HG03097 (cell line): Measurements from ENCODE around the gene HEATR3.

Experiments
- ATAC-seq: cut with Tn5 transposase; IDR thresholded peaks from one replicate; pipeline ENCODE4 v1.9.1; 2021; ENCODE audit not compliant: unreplicated experiment, low FRiP score

The HEATR3 gene

DNA sequence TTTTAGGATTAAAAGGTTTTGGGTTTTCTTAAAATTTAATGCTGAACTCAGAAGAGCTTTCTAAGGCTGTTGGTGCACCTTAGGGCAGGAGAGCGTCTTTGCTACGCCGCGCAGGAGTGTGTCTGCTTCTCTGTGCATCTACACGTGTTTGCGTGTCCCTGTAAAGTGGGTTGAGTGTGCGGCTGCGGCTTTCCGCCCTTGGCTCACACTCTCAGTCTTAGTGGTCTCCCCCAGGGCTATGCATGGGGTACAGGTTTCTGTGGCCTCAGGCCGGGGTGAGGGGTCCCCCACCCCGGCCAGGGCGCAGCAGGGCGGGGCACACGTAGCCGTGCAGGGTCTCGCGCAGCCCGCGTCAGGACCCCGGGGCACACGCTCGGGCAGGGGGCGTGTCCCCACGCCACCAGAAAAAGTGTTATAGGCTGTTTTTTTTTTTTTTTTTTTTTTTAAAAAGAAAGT lies 86.6 kb downstream of the HEATR3 start:
- ATAC-seq, result peak; percentile 40

DNA sequence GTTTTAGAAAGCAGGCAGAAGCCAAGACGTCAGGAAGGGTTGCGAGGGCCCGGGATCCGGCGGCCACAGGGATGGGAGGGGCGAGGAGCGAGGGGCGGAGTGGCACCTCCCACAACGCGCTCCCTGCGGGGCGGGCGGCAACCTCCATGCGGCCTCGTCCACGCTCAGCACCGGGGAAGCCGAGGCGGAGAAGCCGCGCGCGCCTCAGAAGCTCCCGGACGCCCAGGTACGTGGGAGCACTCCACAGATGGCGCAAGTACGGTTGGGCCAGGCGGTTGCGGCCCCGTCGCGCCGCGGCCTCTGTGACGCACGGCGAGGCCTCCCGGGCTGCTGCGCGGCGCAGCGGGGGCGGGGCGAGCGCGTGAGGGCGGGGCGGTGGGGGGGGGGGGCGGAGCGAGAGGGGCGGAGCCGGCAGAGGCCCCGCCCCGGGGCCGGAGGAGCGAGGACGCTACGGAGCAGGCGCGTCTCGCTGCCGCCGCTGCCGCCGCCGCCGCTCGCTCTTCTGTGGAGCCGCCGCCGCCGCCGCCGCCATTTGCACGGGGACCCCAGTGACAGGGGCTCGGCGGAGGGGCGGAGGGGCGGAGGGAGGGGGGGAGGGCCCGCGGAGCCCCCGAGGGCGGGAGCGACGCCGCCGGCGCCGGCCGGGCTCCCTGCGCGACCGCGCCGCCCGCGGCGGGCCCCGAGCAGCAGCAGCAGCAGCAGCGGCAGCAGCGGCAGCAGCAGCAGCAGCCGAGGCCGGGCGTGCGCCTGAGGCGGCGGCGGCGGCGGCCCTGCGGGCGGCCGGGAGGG lies 87.2 kb downstream of the HEATR3 start, which contains the start of gene TENT4B:
TENT4B (plus strand) TSS at position 500 of the 789 bp plus-strand sequence. CDS start 316 bp downstream, outside the sequence.
- ATAC-seq, result peak; percentile 75

DNA sequence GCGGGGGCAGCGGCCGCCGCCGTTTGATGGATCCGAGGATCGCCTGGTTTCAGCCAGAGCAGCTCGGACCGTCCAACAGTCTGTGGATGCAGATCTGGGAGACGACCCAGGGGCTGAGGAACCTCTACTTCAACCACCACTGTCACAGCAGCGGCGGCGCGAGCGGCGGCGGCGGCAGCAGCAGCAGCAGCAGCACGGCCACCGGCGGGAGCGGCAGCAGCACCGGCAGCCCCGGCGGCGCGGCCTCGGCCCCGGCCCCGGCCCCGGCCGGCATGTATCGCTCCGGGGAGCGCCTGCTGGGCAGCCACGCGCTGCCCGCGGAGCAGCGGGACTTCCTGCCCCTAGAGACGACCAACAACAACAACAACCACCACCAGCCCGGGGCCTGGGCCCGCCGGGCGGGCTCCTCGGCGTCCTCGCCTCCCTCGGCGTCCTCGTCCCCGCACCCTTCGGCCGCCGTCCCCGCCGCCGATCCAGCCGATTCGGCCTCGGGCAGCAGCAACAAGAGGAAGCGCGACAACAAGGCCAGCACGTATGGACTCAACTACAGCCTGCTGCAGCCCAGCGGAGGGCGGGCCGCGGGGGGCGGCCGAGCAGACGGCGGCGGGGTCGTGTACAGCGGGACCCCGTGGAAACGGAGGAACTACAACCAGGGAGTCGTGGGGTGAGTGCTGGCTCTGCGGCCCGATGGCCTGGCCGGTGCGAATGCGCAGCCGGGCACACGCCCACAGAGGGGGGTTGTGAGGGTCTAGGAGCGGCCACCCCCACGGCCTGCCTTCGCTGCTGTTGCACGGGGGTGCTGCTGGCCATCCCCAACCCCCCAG lies 88.0 kb downstream of the HEATR3 start:
- ATAC-seq, result peak; percentile 18

DNA sequence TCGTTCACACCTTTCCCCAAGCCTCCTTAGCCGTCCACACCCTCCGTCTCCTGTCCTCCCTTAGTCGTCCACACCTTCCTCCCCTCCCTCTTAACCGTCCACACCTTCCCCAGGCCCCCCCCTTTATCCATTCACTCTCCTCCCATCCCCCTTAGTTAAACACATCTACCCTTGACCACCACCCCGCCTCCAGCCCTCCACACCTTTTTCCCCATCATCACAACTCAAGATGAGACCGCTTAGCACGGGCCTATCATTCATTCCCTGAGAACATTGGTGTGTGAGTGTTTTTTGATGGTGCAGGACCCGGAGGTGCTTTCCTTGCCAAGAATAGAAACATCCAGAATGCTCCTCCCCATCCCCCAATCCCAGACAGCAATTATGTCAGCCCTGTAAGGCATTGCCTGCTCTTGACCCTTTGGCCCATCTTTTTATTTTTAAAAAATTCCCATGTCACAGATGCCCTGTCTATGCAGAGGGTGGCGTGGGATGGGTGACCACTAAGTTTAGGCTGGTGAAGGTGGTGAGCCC lies 88.7 kb downstream of the HEATR3 start:
- ATAC-seq, result no peak

DNA sequence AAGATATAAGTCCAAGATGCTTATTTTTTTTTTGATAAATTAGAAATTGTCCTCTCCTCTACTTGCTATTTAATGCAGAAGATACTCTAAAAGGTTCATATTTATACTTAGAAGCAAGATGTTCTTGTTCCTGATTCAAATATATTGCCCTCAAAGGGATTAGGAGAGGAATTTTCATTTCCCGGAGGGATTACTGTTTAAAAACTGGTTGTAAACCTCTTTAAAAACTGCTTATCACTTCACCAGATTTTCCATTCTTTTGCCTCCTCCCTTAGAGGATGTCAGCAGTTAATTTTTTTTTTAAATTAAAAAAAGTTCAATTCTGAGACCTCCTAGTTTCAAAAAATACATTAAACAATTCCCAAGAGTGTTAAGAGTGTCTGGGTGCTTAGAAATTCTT lies 90.2 kb downstream of the HEATR3 start:
- no peak for ATAC-seq
